Parathyroid adenoma (tissue), 2 donors: ENCODE data around the gene RSPH1.

Source experiments
- H2AFZ ChIP-seq: fragments of 300-600 bp; sonication (generic); one replicate; pipeline ENCODE4 v1.7.0; 2017; ENCODE audit warnings: antibody characterized with exemption, mild to moderate bottlenecking
- H3K27ac ChIP-seq: fragments of 300-600 bp; sonication (generic); one replicate; pipeline ENCODE4 v1.7.0; 2017
- H3K27me3 ChIP-seq: fragments of 300-600 bp; sonication (generic); one replicate; pipeline ENCODE4 v1.7.0; 2017; ENCODE audit warnings: low read length; ENCODE audit not compliant: control insufficient read depth, insufficient read depth
- H3K36me3 ChIP-seq: fragments of 300-600 bp; sonication (generic); one replicate; pipeline ENCODE4 v1.7.0; 2017; ENCODE audit warnings: low read length; ENCODE audit not compliant: control insufficient read depth, insufficient read depth
- H3K4me1 ChIP-seq: fragments of 300-600 bp; sonication (generic); one replicate; pipeline ENCODE4 v1.7.0; 2017; ENCODE audit warnings: control low read depth
- H3K4me2 ChIP-seq: fragments of 300-600 bp; sonication (generic); one replicate; pipeline ENCODE4 v1.7.0; 2017; ENCODE audit warnings: low read length
- H3K4me3 ChIP-seq: fragments of 300-600 bp; sonication (generic); one replicate; pipeline ENCODE4 v1.7.0; 2017; ENCODE audit warnings: low read depth, low read length
- H3K79me2 ChIP-seq: fragments of 300-600 bp; sonication (generic); one replicate; pipeline ENCODE4 v1.7.0; 2017; ENCODE audit warnings: control low read depth
- H3K9ac ChIP-seq: fragments of 300-600 bp; sonication (generic); one replicate; pipeline ENCODE4 v1.7.0; 2017; ENCODE audit warnings: mild to moderate bottlenecking
- H3K9me3 ChIP-seq: fragments of 300-600 bp; sonication (generic); one replicate; pipeline ENCODE4 v1.7.0; 2017; ENCODE audit warnings: low read length; ENCODE audit not compliant: control insufficient read depth
- TF ChIP-seq, protein P1 (sequence below): fragments of 300-600 bp; sonication (generic); IDR thresholded peaks from one replicate; pipeline ENCODE4 v1.7.0; 2017; ENCODE audit warnings: antibody characterized with exemption, mild to moderate bottlenecking
- donor health status: primary hyperparathyroidism.

Gene RSPH1

DNA sequence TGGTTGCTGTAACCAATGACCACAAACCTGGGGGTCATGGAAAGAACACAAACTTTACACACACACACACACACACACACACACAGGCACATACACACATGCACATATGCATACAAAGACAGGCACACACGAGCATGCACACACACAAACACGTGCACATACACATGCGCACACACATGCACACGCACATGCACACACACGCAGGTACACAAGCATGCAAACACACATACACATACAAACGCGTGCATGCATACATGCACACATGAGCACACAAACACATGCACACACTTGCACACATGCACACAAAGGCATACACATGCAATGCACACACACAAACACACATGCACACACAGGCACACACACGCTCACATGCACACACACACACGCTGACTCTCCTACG lies 48.3 kb downstream of the RSPH1 start:
- H3K79me2 ChIP-seq, result no peaks in the 10 kb centered on the region
- H3K4me3 ChIP-seq, result no peak overlapping the region
- H3K27ac ChIP-seq, result no peak overlapping the region
- no peak overlapping the region for H3K4me2 ChIP-seq
- TF ChIP-seq, protein P1, sequence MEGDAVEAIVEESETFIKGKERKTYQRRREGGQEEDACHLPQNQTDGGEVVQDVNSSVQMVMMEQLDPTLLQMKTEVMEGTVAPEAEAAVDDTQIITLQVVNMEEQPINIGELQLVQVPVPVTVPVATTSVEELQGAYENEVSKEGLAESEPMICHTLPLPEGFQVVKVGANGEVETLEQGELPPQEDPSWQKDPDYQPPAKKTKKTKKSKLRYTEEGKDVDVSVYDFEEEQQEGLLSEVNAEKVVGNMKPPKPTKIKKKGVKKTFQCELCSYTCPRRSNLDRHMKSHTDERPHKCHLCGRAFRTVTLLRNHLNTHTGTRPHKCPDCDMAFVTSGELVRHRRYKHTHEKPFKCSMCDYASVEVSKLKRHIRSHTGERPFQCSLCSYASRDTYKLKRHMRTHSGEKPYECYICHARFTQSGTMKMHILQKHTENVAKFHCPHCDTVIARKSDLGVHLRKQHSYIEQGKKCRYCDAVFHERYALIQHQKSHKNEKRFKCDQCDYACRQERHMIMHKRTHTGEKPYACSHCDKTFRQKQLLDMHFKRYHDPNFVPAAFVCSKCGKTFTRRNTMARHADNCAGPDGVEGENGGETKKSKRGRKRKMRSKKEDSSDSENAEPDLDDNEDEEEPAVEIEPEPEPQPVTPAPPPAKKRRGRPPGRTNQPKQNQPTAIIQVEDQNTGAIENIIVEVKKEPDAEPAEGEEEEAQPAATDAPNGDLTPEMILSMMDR, result no peak
- H3K9me3 ChIP-seq, result no peaks in the 10 kb centered on the region
- H3K36me3 ChIP-seq, result no peaks in the 10 kb centered on the region
- H3K4me1 ChIP-seq, result no peaks in the 10 kb centered on the region
- no peaks in the 10 kb centered on the region for H3K27me3 ChIP-seq
- H3K9ac ChIP-seq, result no peak overlapping the region
- no peak overlapping the region for H2AFZ ChIP-seq

DNA sequence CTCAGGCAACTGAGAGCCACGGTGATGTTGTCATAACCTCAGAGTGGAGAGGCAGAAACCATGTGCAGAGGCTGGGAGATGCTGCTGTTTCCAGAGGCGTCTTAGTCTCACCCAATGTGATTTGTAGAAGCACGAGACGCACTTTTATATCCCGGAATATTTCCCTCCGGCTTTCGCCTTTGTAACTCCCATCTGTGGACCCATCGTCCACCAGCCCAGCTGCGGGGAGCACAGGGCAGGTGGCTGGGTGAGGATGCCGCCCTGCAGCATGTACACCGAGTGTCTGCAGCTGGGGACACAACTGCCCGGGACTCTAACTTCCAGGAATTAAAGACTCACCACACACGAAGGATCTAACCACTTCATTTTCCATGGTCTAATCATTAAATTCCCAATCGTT lies 48.8 kb downstream of the RSPH1 start:
- Histone ChIP-seq H3K27me3 (no peaks in the 10 kb centered on the region), H3K4me2 (no peak overlapping the region), H2AFZ (no peak overlapping the region), H3K27ac (no peak overlapping the region), H3K79me2 (no peaks in the 10 kb centered on the region), H3K4me1 (no peaks in the 10 kb centered on the region), H3K4me3 (no peak overlapping the region), H3K36me3 (no peaks in the 10 kb centered on the region), H3K9ac (no peak overlapping the region), H3K9me3 (no peaks in the 10 kb centered on the region)
- TF ChIP-seq, protein P1, result no peak

DNA sequence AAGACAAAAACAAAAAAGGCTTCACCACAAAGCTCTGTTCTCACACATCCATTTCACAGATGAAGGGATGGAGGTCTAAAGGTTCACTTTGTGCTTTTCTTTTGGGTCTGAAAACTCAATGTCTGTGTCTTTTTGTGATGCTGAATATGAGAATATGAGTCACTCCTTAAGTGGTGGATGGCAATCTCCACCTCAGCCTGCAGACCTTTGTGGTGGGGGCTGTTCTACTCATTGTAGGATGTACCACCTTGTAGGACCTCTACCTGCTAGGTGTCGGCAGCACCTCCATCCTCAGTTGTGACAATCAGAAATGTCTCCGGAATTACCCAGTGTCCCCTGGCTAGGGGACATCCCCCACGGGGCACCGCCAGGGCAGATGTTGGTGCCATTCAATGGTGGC lies 49.5 kb downstream of the RSPH1 start:
- no peaks in the 10 kb centered on the region for H3K9me3 ChIP-seq
- H3K9ac ChIP-seq, result no peak overlapping the region
- no peaks in the 10 kb centered on the region for H3K4me1 ChIP-seq
- H3K27me3 ChIP-seq, result no peaks in the 10 kb centered on the region
- no peak overlapping the region for H2AFZ ChIP-seq
- H3K4me2 ChIP-seq, result no peak overlapping the region
- no peak overlapping the region for H3K4me3 ChIP-seq
- H3K27ac ChIP-seq, result no peak overlapping the region
- H3K79me2 ChIP-seq, result no peaks in the 10 kb centered on the region
- TF ChIP-seq, protein P1, result no peak
- H3K36me3 ChIP-seq, result no peaks in the 10 kb centered on the region

DNA sequence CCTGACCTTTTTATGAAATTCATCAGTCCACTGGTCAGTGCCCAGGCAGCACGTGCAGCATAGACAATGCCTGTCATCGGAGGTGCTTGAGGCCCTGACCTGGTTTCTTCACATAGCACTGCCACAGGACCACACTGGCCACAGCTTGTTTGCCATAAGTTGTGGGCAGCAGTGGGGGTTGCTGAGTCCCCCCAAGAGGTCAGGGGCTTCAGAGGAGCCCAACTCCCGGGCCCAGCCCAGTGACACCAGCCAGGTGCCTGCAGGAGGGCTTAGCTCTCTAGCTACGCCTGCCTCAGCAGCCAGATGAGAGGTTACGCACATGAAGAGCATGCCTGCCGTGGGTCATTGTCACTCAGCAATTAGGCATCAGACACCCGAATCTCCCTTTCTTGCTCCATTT lies 50.7 kb downstream of the RSPH1 start:
- Histone ChIP-seq H3K79me2 (no peaks in the 10 kb centered on the region), H3K4me2 (no peak overlapping the region), H3K27ac (no peak overlapping the region), H3K36me3 (no peaks in the 10 kb centered on the region), H3K9ac (no peak overlapping the region), H2AFZ (no peak overlapping the region), H3K27me3 (no peaks in the 10 kb centered on the region), H3K9me3 (no peaks in the 10 kb centered on the region), H3K4me1 (no peaks in the 10 kb centered on the region), H3K4me3 (no peak overlapping the region)
- TF ChIP-seq, protein P1, result no peak

DNA sequence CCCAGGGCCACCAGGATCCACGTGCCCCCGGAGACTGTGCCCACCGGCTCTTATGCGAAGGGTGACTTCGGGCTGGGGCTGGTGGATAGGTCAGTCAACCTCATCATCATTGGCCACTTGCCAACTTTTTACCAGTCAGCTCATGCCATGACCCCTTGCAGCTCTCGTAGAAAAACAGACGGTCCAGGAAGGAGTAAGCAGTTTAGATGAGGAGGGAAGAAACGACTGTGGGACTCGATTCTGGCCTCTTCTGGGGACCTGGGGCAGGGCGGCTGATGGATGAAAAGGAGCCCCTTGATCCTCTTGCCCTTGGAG lies 51.3 kb downstream of the RSPH1 start:
- Histone ChIP-seq H3K27ac (no peak overlapping the region), H3K4me2 (no peak overlapping the region), H2AFZ (no peak overlapping the region), H3K9ac (no peak overlapping the region), H3K4me3 (no peak overlapping the region), H3K27me3 (no peaks in the 10 kb centered on the region), H3K36me3 (no peaks in the 10 kb centered on the region), H3K4me1 (no peaks in the 10 kb centered on the region), H3K9me3 (no peaks in the 10 kb centered on the region), H3K79me2 (no peaks in the 10 kb centered on the region)
- TF ChIP-seq, protein P1, result no peak
